Mucosa of rectum (tissue), 2 donors: ENCODE results near the gene PRICKLE2.

Experiments used
- H3K27ac ChIP-seq, 2 donors: one replicate each; pipeline ENCODE4 v1.7.0; 2013; ENCODE audit warnings: inconsistent platforms in 2 of 2, low read depth in 2 of 2, low read length in 2 of 2
- H3K27me3 ChIP-seq, 2 donors: one replicate each; pipeline ENCODE4 v1.7.0; 2013; ENCODE audit warnings: low read length in 2 of 2; ENCODE audit not compliant: control insufficient read depth in 2 of 2, insufficient read depth in 2 of 2
- H3K36me3 ChIP-seq, 2 donors: one replicate each; pipeline ENCODE4 v1.7.0; 2013; ENCODE audit warnings: low read length in 2 of 2; ENCODE audit not compliant: control insufficient read depth in 2 of 2, insufficient read depth in 2 of 2
- H3K4me1 ChIP-seq, 2 donors: one replicate each; pipeline ENCODE4 v1.7.0; 2013; ENCODE audit warnings: low read length in 2 of 2, mild to moderate bottlenecking in 1 of 2; ENCODE audit not compliant: control insufficient read depth in 2 of 2, insufficient read depth in 2 of 2
- H3K4me3 ChIP-seq, 2 donors: one replicate each; pipeline ENCODE4 v1.7.0; 2013; ENCODE audit warnings: low read length in 2 of 2
- H3K9ac ChIP-seq, 2 donors: one replicate each; pipeline ENCODE4 v1.7.0; 2013; ENCODE audit warnings: low read length in 2 of 2, low read depth in 1 of 2, mild to moderate bottlenecking in 1 of 2
- H3K9me3 ChIP-seq, 2 donors: one replicate each; pipeline ENCODE4 v1.7.0; 2013; ENCODE audit warnings: low read length in 2 of 2; ENCODE audit not compliant: control insufficient read depth in 2 of 2
- donor health status: healthy.
- donor health status: Normal muscosa, but diverticular disease.

PRICKLE2 gene

GRCh38 chr3:64122476-64122875 is 102.8 kb downstream of the PRICKLE2 start:
- H3K36me3 ChIP-seq = no peaks in the 10 kb centered on the region
- H3K4me3 ChIP-seq = no peak overlapping the region
- H3K27ac ChIP-seq = no peak overlapping the region
- H3K27me3 ChIP-seq = no peaks in the 10 kb centered on the region
- no peaks in the 10 kb centered on the region for H3K4me1 ChIP-seq
- H3K9me3 ChIP-seq = no peaks in the 10 kb centered on the region
- H3K9ac ChIP-seq = no peak overlapping the region

- Histone ChIP-seq H3K36me3 (no peaks in the 10 kb centered on the region), H3K9ac (no peak overlapping the region), H3K9me3 (no peaks in the 10 kb centered on the region), H3K27me3 (no peaks in the 10 kb centered on the region), H3K27ac (no peak overlapping the region), H3K4me3 (no peak overlapping the region), H3K4me1 (no peaks in the 10 kb centered on the region)
These were observed 103.4 kb downstream of the PRICKLE2 start for GRCh38 chr3:64121750-64122311.

GRCh38 chr3:64120876-64121275 is 104.4 kb downstream of the PRICKLE2 start:
- no peaks in the 10 kb centered on the region for H3K4me1 ChIP-seq
- H3K9me3 ChIP-seq = no peaks in the 10 kb centered on the region
- H3K27me3 ChIP-seq = no peaks in the 10 kb centered on the region
- H3K36me3 ChIP-seq = no peaks in the 10 kb centered on the region
- no peak overlapping the region for H3K27ac ChIP-seq
- no peak overlapping the region for H3K4me3 ChIP-seq
- no peak overlapping the region for H3K9ac ChIP-seq

GRCh38 chr3:64117483-64117882 is 107.8 kb downstream of the PRICKLE2 start:
- Histone ChIP-seq H3K36me3 (no peaks in the 10 kb centered on the region), H3K4me1 (no peaks in the 10 kb centered on the region), H3K27ac (no peak overlapping the region), H3K4me3 (no peak overlapping the region), H3K9me3 (no peaks in the 10 kb centered on the region), H3K27me3 (no peaks in the 10 kb centered on the region), H3K9ac (no peak overlapping the region)

- H3K4me3 ChIP-seq = no peak overlapping the region
- H3K9ac ChIP-seq = no peak overlapping the region
- no peaks in the 10 kb centered on the region for H3K27me3 ChIP-seq
- H3K4me1 ChIP-seq = no peaks in the 10 kb centered on the region
- H3K27ac ChIP-seq = no peak overlapping the region
- H3K36me3 ChIP-seq = no peaks in the 10 kb centered on the region
- no peaks in the 10 kb centered on the region for H3K9me3 ChIP-seq
These were observed 110.6 kb downstream of the PRICKLE2 start for GRCh38 chr3:64114651-64115050.

GRCh38 chr3:64111872-64112271 is 113.4 kb downstream of the PRICKLE2 start:
- Histone ChIP-seq H3K4me1 (no peaks in the 10 kb centered on the region), H3K9ac (no peak overlapping the region), H3K27ac (no peak overlapping the region), H3K4me3 (no peak overlapping the region), H3K36me3 (no peaks in the 10 kb centered on the region), H3K9me3 (no peaks in the 10 kb centered on the region), H3K27me3 (no peaks in the 10 kb centered on the region)

- Histone ChIP-seq H3K27ac (no peak overlapping the region), H3K4me3 (no peak overlapping the region), H3K27me3 (no peaks in the 10 kb centered on the region), H3K4me1 (no peaks in the 10 kb centered on the region), H3K36me3 (no peaks in the 10 kb centered on the region), H3K9me3 (no peaks in the 10 kb centered on the region), H3K9ac (no peak overlapping the region)
These were observed 114.2 kb downstream of the PRICKLE2 start for GRCh38 chr3:64111083-64111482.

GRCh38 chr3:64110071-64110470 is 115.2 kb downstream of the PRICKLE2 start:
- Histone ChIP-seq H3K9me3 (no peaks in the 10 kb centered on the region), H3K27ac (no peak overlapping the region), H3K4me1 (no peaks in the 10 kb centered on the region), H3K9ac (no peak overlapping the region), H3K36me3 (no peaks in the 10 kb centered on the region), H3K4me3 (no peak overlapping the region), H3K27me3 (no peaks in the 10 kb centered on the region)

GRCh38 chr3:64109438-64109837 is 115.8 kb downstream of the PRICKLE2 start:
- H3K9ac ChIP-seq = no peak overlapping the region
- H3K27me3 ChIP-seq = no peaks in the 10 kb centered on the region
- no peaks in the 10 kb centered on the region for H3K36me3 ChIP-seq
- no peak overlapping the region for H3K27ac ChIP-seq
- no peaks in the 10 kb centered on the region for H3K4me1 ChIP-seq
- no peaks in the 10 kb centered on the region for H3K9me3 ChIP-seq
- H3K4me3 ChIP-seq = no peak overlapping the region

- Histone ChIP-seq H3K9me3 (no peaks in the 10 kb centered on the region), H3K36me3 (no peaks in the 10 kb centered on the region), H3K27me3 (no peaks in the 10 kb centered on the region), H3K4me1 (no peaks in the 10 kb centered on the region), H3K9ac (no peak overlapping the region), H3K4me3 (no peak overlapping the region), H3K27ac (no peak overlapping the region)
These were observed 116.4 kb downstream of the PRICKLE2 start for GRCh38 chr3:64108784-64109317.

GRCh38 chr3:64108231-64108630 is 117.0 kb downstream of the PRICKLE2 start:
- no peak overlapping the region for H3K27ac ChIP-seq

More at GRCh38 chr3:64108231-64108630, 117.0 kb downstream of the PRICKLE2 start:
- Histone ChIP-seq H3K9me3 (no peaks in the 10 kb centered on the region), H3K4me3 (no peak overlapping the region), H3K27me3 (no peaks in the 10 kb centered on the region), H3K36me3 (no peaks in the 10 kb centered on the region), H3K9ac (no peak overlapping the region), H3K4me1 (no peaks in the 10 kb centered on the region)
